Measurements from ENCODE around the gene FCGR1A.
"Not testable (repeated sequence)": the region's sequence is repeated elsewhere in the genome, so short reads cannot be mapped to it uniquely, and the experiment has no call there.

The FCGR1A gene

GRCh38 chr1:149811890-149812829 lies 29.7 kb downstream of the FCGR1A start:
- not testable (repeated sequence) for H3K4me1 ChIP-seq (ENCODE audit: control insufficient read depth, insufficient read depth, low read length); H3K36me3 ChIP-seq (ENCODE audit: control insufficient read depth, insufficient read depth, low read length); H3K9me3 ChIP-seq (ENCODE audit: control insufficient read depth, insufficient read depth, low read length); H3K27me3 ChIP-seq (ENCODE audit: control insufficient read depth, insufficient read depth, low read length)
- Histone ChIP-seq H3K4me3 (ENCODE audit: low read depth, low read length) (peak overlapping the region; percentile 64), H3K9ac (ENCODE audit: low read depth, low read length) (peak overlapping the region; percentile 63), H3K27ac (ENCODE audit: low read depth, low read length) (peak overlapping the region; percentile 87)

GRCh38 chr1:149812893-149813801 lies 30.7 kb downstream of the FCGR1A start:
- not testable (repeated sequence) for H3K4me1 ChIP-seq (ENCODE audit: control insufficient read depth, insufficient read depth, low read length); H3K36me3 ChIP-seq (ENCODE audit: control insufficient read depth, insufficient read depth, low read length); H3K27me3 ChIP-seq (ENCODE audit: control insufficient read depth, insufficient read depth, low read length); H3K9me3 ChIP-seq (ENCODE audit: control insufficient read depth, insufficient read depth, low read length)
- H3K27ac ChIP-seq (ENCODE audit: low read depth, low read length) = peak overlapping the region; percentile 87
- peak overlapping the region; percentile 64 for H3K4me3 ChIP-seq (ENCODE audit: low read depth, low read length)
- H3K9ac ChIP-seq (ENCODE audit: low read depth, low read length) = peak overlapping the region; percentile 92

GRCh38 chr1:149820387-149820786 lies 37.9 kb downstream of the FCGR1A start:
- not testable (repeated sequence) for H3K27ac ChIP-seq (ENCODE audit: low read depth, low read length); H3K9me3 ChIP-seq (ENCODE audit: control insufficient read depth, insufficient read depth, low read length); H3K9ac ChIP-seq (ENCODE audit: low read depth, low read length); H3K4me3 ChIP-seq (ENCODE audit: low read depth, low read length); H3K27me3 ChIP-seq (ENCODE audit: control insufficient read depth, insufficient read depth, low read length); H3K4me1 ChIP-seq (ENCODE audit: control insufficient read depth, insufficient read depth, low read length); H3K36me3 ChIP-seq (ENCODE audit: control insufficient read depth, insufficient read depth, low read length)

- H3K4me3 ChIP-seq (ENCODE audit: low read depth, low read length); H3K27me3 ChIP-seq (ENCODE audit: control insufficient read depth, insufficient read depth, low read length); H3K4me1 ChIP-seq (ENCODE audit: control insufficient read depth, insufficient read depth, low read length); H3K9ac ChIP-seq (ENCODE audit: low read depth, low read length); H3K36me3 ChIP-seq (ENCODE audit: control insufficient read depth, insufficient read depth, low read length); H3K9me3 ChIP-seq (ENCODE audit: control insufficient read depth, insufficient read depth, low read length); H3K27ac ChIP-seq (ENCODE audit: low read depth, low read length): not testable (repeated sequence)
Measured at GRCh38 chr1:149826555-149826954, 44.1 kb downstream of the FCGR1A start.

GRCh38 chr1:149831764-149832315 lies 49.3 kb downstream of the FCGR1A start:
- not testable (repeated sequence) for H3K9ac ChIP-seq (ENCODE audit: low read depth, low read length); H3K27me3 ChIP-seq (ENCODE audit: control insufficient read depth, insufficient read depth, low read length); H3K27ac ChIP-seq (ENCODE audit: low read depth, low read length); H3K9me3 ChIP-seq (ENCODE audit: control insufficient read depth, insufficient read depth, low read length); H3K4me3 ChIP-seq (ENCODE audit: low read depth, low read length); H3K4me1 ChIP-seq (ENCODE audit: control insufficient read depth, insufficient read depth, low read length); H3K36me3 ChIP-seq (ENCODE audit: control insufficient read depth, insufficient read depth, low read length)

- not testable (repeated sequence) for H3K9me3 ChIP-seq (ENCODE audit: control insufficient read depth, insufficient read depth, low read length); H3K4me3 ChIP-seq (ENCODE audit: low read depth, low read length); H3K9ac ChIP-seq (ENCODE audit: low read depth, low read length)
Measured at GRCh38 chr1:149832316-149833126, 50.0 kb downstream of the FCGR1A start.

GRCh38 chr1:149833144-149833543 lies 50.6 kb downstream of the FCGR1A start:
- not testable (repeated sequence) for H3K27me3 ChIP-seq (ENCODE audit: control insufficient read depth, insufficient read depth, low read length); H3K9me3 ChIP-seq (ENCODE audit: control insufficient read depth, insufficient read depth, low read length); H3K27ac ChIP-seq (ENCODE audit: low read depth, low read length); H3K36me3 ChIP-seq (ENCODE audit: control insufficient read depth, insufficient read depth, low read length); H3K9ac ChIP-seq (ENCODE audit: low read depth, low read length); H3K4me1 ChIP-seq (ENCODE audit: control insufficient read depth, insufficient read depth, low read length); H3K4me3 ChIP-seq (ENCODE audit: low read depth, low read length)

More at GRCh38 chr1:149832316-149833126, 50.0 kb downstream of the FCGR1A start:
- H3K4me1 ChIP-seq (ENCODE audit: control insufficient read depth, insufficient read depth, low read length); H3K27me3 ChIP-seq (ENCODE audit: control insufficient read depth, insufficient read depth, low read length); H3K27ac ChIP-seq (ENCODE audit: low read depth, low read length); H3K36me3 ChIP-seq (ENCODE audit: control insufficient read depth, insufficient read depth, low read length): not testable (repeated sequence)

- not testable (repeated sequence) for H3K4me3 ChIP-seq (ENCODE audit: low read depth, low read length); H3K9me3 ChIP-seq (ENCODE audit: control insufficient read depth, insufficient read depth, low read length); H3K27ac ChIP-seq (ENCODE audit: low read depth, low read length); H3K27me3 ChIP-seq (ENCODE audit: control insufficient read depth, insufficient read depth, low read length); H3K36me3 ChIP-seq (ENCODE audit: control insufficient read depth, insufficient read depth, low read length); H3K9ac ChIP-seq (ENCODE audit: low read depth, low read length)
- peaks cover 18% of the 10 kb centered on the region for H3K4me1 ChIP-seq (ENCODE audit: control insufficient read depth, insufficient read depth, low read length)
Measured at GRCh38 chr1:149841149-149841548, 58.7 kb downstream of the FCGR1A start.
